ENCODE measurements around the gene POLK.

- TF ChIP-seq EZH2phosphoT487 (IDR thresholded peaks at IDR 0.05; ENCODE audit: insufficient read depth, low read depth) (no peak), EZH2 (IDR thresholded peaks at IDR 0.05; ENCODE audit: insufficient read depth, poor library complexity, severe bottlenecking) (no peak)
Observed at GRCh38 chr5:75510836-75511434, 756 bp upstream of the POLK start.
